OCI-LY7 (cell line): Measurements from ENCODE around the gene TBC1D9B. TPM values are rescaled to one million over a fixed set of nuclear protein-coding genes. Genes with fewer than 3 reads are reported as not detected.

ENCODE experiments used
- BruUV-seq: library from RNA; stranded (reverse); fragments of 400-500 nt; replicated peaks from 2 replicates; lab custom pipeline; 2021; lab: Mats Ljungman, UMichigan
- CTCF ChIA-PET: fragments of 300-600 bp; sonication (Branson Sonifier 250); formaldehyde crosslinking; loops from one replicate; lab custom pipeline; 2022; ENCODE audit warnings: antibody characterized with exemption; ENCODE audit not compliant: unreplicated experiment; lab: Charles Lee
- POLR2A ChIA-PET: fragments of 300-600 bp; sonication (Branson Sonifier 250); formaldehyde crosslinking; loops from one replicate; lab custom pipeline; 2022; ENCODE audit warnings: antibody characterized with exemption; lab: Charles Lee
- DNase-seq: peaks from one replicate; pipeline ENCODE4 v3.0.0-alpha.2; 2015; ENCODE audit warnings: low spot score
- H2AFZ ChIP-seq: fragments of 200-600 bp; sonication (generic), shearing (Covaris generic); 2 replicates; pipeline ENCODE4 v1.6.1; 2014; ENCODE audit warnings: mild to moderate bottlenecking, antibody characterized with exemption, low read length, moderate library complexity
- H3K27ac ChIP-seq: fragments of 200-600 bp; sonication (generic); 2 replicates; pipeline ENCODE4 v1.5.1; 2014; ENCODE audit warnings: mixed run types, low read depth, mild to moderate bottlenecking, moderate library complexity, low read length, inconsistent platforms; ENCODE audit not compliant: poor library complexity, severe bottlenecking
- H3K36me3 ChIP-seq: fragments of 200-600 bp; sonication (generic); 2 replicates; pipeline ENCODE4 v1.6.1; 2014; ENCODE audit warnings: mild to moderate bottlenecking, antibody characterized with exemption, low read length, moderate library complexity, mixed read lengths; ENCODE audit not compliant: insufficient read depth
- H3K4me1 ChIP-seq: fragments of 200-600 bp; sonication (generic); 2 replicates; pipeline ENCODE4 v1.5.1; 2014; ENCODE audit warnings: mild to moderate bottlenecking, low read length; ENCODE audit not compliant: insufficient read depth, poor library complexity, severe bottlenecking
- H3K4me2 ChIP-seq: fragments of 200-600 bp; sonication (generic); 2 replicates; pipeline ENCODE4 v1.6.1; 2014; ENCODE audit warnings: mild to moderate bottlenecking, low read length
- H3K4me3 ChIP-seq: fragments of 200-600 bp; sonication (generic); 2 replicates; pipeline ENCODE4 v1.5.1; 2014; ENCODE audit warnings: mild to moderate bottlenecking, low read depth, low read length; ENCODE audit not compliant: poor library complexity, severe bottlenecking
- H3K79me2 ChIP-seq: fragments of 200-600 bp; sonication (generic); 2 replicates; pipeline ENCODE4 v1.6.1; 2016; ENCODE audit warnings: low read depth, mild to moderate bottlenecking, low read length, moderate library complexity, mixed read lengths; ENCODE audit not compliant: insufficient read depth
- H3K9me2 ChIP-seq: fragments of 200-600 bp; sonication (generic); 2 replicates; pipeline ENCODE4 v1.6.1; 2016; ENCODE audit warnings: mild to moderate bottlenecking, low read length, mixed read lengths; ENCODE audit not compliant: insufficient read depth
- H3K9me3 ChIP-seq: fragments of 200-600 bp; sonication (generic); 2 replicates; pipeline ENCODE4 v1.6.1; 2014; ENCODE audit warnings: mild to moderate bottlenecking, mixed run types, low read length, mixed read lengths
- H4K20me1 ChIP-seq: fragments of 200-600 bp; sonication (generic); 2 replicates; pipeline ENCODE4 v1.6.1; 2014; ENCODE audit warnings: mild to moderate bottlenecking, antibody characterized with exemption, low read length, moderate library complexity, mixed read lengths; ENCODE audit not compliant: insufficient read depth
- CTCF ChIP-seq: fragments of 200-600 bp; sonication (generic); conservative IDR thresholded peaks from 2 replicates; pipeline ENCODE4 v1.5.1; 2014; ENCODE audit warnings: mild to moderate bottlenecking, antibody characterized with exemption, low read length, moderate library complexity, mixed read lengths
- EZH2phosphoT487 ChIP-seq: fragments of 200-600 bp; sonication (generic); IDR thresholded peaks from 2 replicates; pipeline ENCODE4 v1.6.1; 2018; ENCODE audit warnings: low read depth, borderline replicate concordance, mild to moderate bottlenecking, mixed run types, antibody characterized with exemption, low read length, moderate library complexity, mixed read lengths
- intact Hi-C: fragments of 100-400 bp; cut with micrococcal nuclease; formaldehyde crosslinking; loops from one replicate; pipeline ENCODE4 v1.10.0; 2022; ENCODE audit not compliant: unreplicated experiment
- total RNA-seq, 2 experiments: library from RNA; depleted of rRNA in 1 of 2; stranded (reverse); fragments of >200 nt in 1 of 2; shearing (Covaris generic) in 1 of 2; gene quantifications; 2 replicates each; pipeline ENCODE4 v1.2.3, GENCODE V29; 2014 to 2022

Gene TBC1D9B
- total RNA-seq, 2 experiments from 2014 or later: 52.2 to 106 TPM

- H3K79me2 ChIP-seq: peaks cover 22% of the 10 kb centered on the region; the same call in 1 of the 2 replicates
- TF ChIP-seq EZH2phosphoT487 (no peak), CTCF (no peak)
- H3K4me3 ChIP-seq: peak overlapping the region; percentile 99
- peak overlapping the region; percentile 43; the same call in 1 of the 2 replicates for H2AFZ ChIP-seq
- no peak for DNase-seq
- peaks cover 4% of the 10 kb centered on the region; the same call in 1 of the 2 replicates for H4K20me1 ChIP-seq
- peak overlapping the region; percentile 59 for H3K27ac ChIP-seq
- ChIA-PET POLR2A (interaction anchor here (0.7 to 1.6 kb wide), 3 partner anchors 37 to 1386 kb away, joined by 3 to 6 read pairs (median 5); no protein-coding TSS in a partner anchor), CTCF (no interaction called here)
- peaks cover 6% of the 10 kb centered on the region; the same call in 1 of the 2 replicates for H3K36me3 ChIP-seq
- H3K4me1 ChIP-seq: peaks cover 32% of the 10 kb centered on the region
- H3K9me3 ChIP-seq: no peaks in the 10 kb centered on the region
- H3K4me2 ChIP-seq: peak overlapping the region; percentile 95
- intact Hi-C loops: no loop called here
- no TSS peak for BruUV-seq
- no peaks in the 10 kb centered on the region for H3K9me2 ChIP-seq
Observed at GRCh38 chr5:179817890-179818745, 89.6 kb downstream of the TBC1D9B start.

- no peaks in the 10 kb centered on the region for H3K36me3 ChIP-seq
- no peak overlapping the region for H3K4me3 ChIP-seq
- H3K4me2 ChIP-seq: no peak overlapping the region
- BruUV-seq: no TSS peak
- peaks cover 16% of the 10 kb centered on the region; the same call in 1 of the 2 replicates for H3K79me2 ChIP-seq
- intact Hi-C loops: no loop called here
- POLR2A ChIA-PET: no interaction called here
- no peaks in the 10 kb centered on the region for H3K9me2 ChIP-seq
- peaks cover 4% of the 10 kb centered on the region; the same call in 1 of the 2 replicates for H4K20me1 ChIP-seq
- H3K27ac ChIP-seq: no peak overlapping the region
- DNase-seq: no peak
- TF ChIP-seq EZH2phosphoT487 (no peak), CTCF (no peak)
- no peak overlapping the region for H2AFZ ChIP-seq
- H3K4me1 ChIP-seq: peaks cover 30% of the 10 kb centered on the region
- H3K9me3 ChIP-seq: no peaks in the 10 kb centered on the region
- CTCF ChIA-PET: no interaction called here
Observed at GRCh38 chr5:179817470-179817840, 90.2 kb downstream of the TBC1D9B start.
